Measurements from ENCODE around the gene AGK.

DNA sequence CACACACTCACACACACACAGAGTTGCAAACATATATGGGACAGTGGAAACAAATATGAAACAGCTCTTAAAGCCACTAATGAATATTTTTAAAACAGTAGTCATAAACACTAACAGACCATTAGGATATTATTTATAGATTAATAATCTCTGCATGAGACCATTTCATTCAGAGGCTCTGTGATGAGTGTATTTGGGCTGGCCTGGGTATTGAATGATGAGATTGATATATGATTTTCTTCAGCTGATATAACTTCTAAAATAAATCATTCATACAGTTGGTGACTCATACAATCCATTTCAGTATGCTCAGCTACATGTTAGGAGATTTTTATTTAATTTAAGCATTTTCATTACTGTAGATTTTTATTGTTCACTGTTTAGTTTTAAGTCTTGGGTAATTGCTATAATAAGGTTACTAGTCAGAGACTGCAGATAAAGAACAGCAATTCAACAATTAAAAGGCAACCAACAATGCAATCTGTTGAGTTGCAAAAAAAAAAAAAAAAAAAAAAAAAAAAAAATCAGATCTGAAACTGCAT, 25.2 kb upstream of the AGK start:
- TF ChIP-seq ATF3 (CRISPR knock-in tag; conservative IDR thresholded peaks at IDR 0.05) (no peak), SMAD3 (CRISPR knock-in tag; IDR thresholded peaks at IDR 0.05; ENCODE audit: borderline replicate concordance) (no peak), JUN (CRISPR knock-in tag; IDR thresholded peaks at IDR 0.05) (no peak), TP53 (CRISPR knock-in tag; IDR thresholded peaks at IDR 0.05) (no peak), CTCF (IDR thresholded peaks at IDR 0.05) (no peak), ELF4 (CRISPR knock-in tag; IDR thresholded peaks at IDR 0.05; ENCODE audit: low read depth) (no peak), NFYB (CRISPR knock-in tag; conservative IDR thresholded peaks at IDR 0.05; ENCODE audit: low read depth) (no peak), RELA (CRISPR knock-in tag; IDR thresholded peaks at IDR 0.05; ENCODE audit: borderline replicate concordance) (no peak), TCF7 (CRISPR knock-in tag; IDR thresholded peaks at IDR 0.05; ENCODE audit: low read depth) (no peak), NR2C2 (CRISPR knock-in tag; IDR thresholded peaks at IDR 0.05) (no peak), AFF4 (CRISPR knock-in tag; IDR thresholded peaks at IDR 0.05; ENCODE audit: borderline replicate concordance) (no peak), CDX4 (CRISPR knock-in tag; IDR thresholded peaks at IDR 0.05; ENCODE audit: borderline replicate concordance) (no peak)
- TF ChIP-seq, protein P1, sequence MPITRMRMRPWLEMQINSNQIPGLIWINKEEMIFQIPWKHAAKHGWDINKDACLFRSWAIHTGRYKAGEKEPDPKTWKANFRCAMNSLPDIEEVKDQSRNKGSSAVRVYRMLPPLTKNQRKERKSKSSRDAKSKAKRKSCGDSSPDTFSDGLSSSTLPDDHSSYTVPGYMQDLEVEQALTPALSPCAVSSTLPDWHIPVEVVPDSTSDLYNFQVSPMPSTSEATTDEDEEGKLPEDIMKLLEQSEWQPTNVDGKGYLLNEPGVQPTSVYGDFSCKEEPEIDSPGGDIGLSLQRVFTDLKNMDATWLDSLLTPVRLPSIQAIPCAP (CRISPR knock-in tag; IDR thresholded peaks at IDR 0.05) = no peak
- TF ChIP-seq, protein P2, sequence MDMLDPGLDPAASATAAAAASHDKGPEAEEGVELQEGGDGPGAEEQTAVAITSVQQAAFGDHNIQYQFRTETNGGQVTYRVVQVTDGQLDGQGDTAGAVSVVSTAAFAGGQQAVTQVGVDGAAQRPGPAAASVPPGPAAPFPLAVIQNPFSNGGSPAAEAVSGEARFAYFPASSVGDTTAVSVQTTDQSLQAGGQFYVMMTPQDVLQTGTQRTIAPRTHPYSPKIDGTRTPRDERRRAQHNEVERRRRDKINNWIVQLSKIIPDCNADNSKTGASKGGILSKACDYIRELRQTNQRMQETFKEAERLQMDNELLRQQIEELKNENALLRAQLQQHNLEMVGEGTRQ (CRISPR knock-in tag; IDR thresholded peaks at IDR 0.05) = no peak
